GM18873 (cell line): ENCODE results near the gene THOP1.

Source experiments
- ATAC-seq: cut with Tn5 transposase; IDR thresholded peaks from one replicate; pipeline ENCODE4 v1.9.1; 2021; ENCODE audit warnings: mild to moderate bottlenecking, moderate library complexity, moderate number of reproducible peaks; ENCODE audit not compliant: unreplicated experiment, low FRiP score

THOP1 gene

GRCh38 chr19:2785244-2785997 lies at the start of gene THOP1:
Gene THOP1 (plus strand): TSS chr19:2785503. CDS start chr19:2785663, 160 bp downstream.
- ATAC-seq: peak; percentile 45

- ATAC-seq: no peak
Measured at GRCh38 chr19:2736550-2737190, 48.6 kb upstream of the THOP1 start.

- ATAC-seq: peak; percentile 86
Measured at GRCh38 chr19:2739602-2740313, 45.5 kb upstream of the THOP1 start, which contains the start of gene SLC39A3. Gene SLC39A3 (minus strand): TSS chr19:2740017. CDS start chr19:2737257, 2,760 bp downstream.

GRCh38 chr19:2740314-2740656 lies 45.0 kb upstream of the THOP1 start:
- peak; percentile 5 for ATAC-seq

GRCh38 chr19:2743099-2743498 lies 42.2 kb upstream of the THOP1 start:
- ATAC-seq: no peak

GRCh38 chr19:2744113-2744512 lies 41.2 kb upstream of the THOP1 start:
- ATAC-seq: no peak

GRCh38 chr19:2747349-2747748 lies 38.0 kb upstream of the THOP1 start:
- no peak for ATAC-seq

GRCh38 chr19:2750808-2751437 lies 34.4 kb upstream of the THOP1 start:
- no peak for ATAC-seq

- no peak for ATAC-seq
Measured at GRCh38 chr19:2751438-2751830, 33.9 kb upstream of the THOP1 start.

GRCh38 chr19:2754659-2755447 lies 30.4 kb upstream of the THOP1 start:
- ATAC-seq: no peak

- ATAC-seq: no peak
Measured at GRCh38 chr19:2755448-2755705, 29.9 kb upstream of the THOP1 start.

GRCh38 chr19:2755811-2756210 lies 29.5 kb upstream of the THOP1 start:
- no peak for ATAC-seq

- ATAC-seq: no peak
Measured at GRCh38 chr19:2756477-2756876, 28.8 kb upstream of the THOP1 start.

GRCh38 chr19:2756921-2757881 lies 28.1 kb upstream of the THOP1 start:
- no peak for ATAC-seq

GRCh38 chr19:2758601-2759313 lies 26.5 kb upstream of the THOP1 start:
- ATAC-seq: no peak

GRCh38 chr19:2759362-2759761 lies 25.9 kb upstream of the THOP1 start:
- no peak for ATAC-seq

- no peak for ATAC-seq
Measured at GRCh38 chr19:2759965-2760364, 25.3 kb upstream of the THOP1 start.

- no peak for ATAC-seq
Measured at GRCh38 chr19:2761309-2761677, 24.0 kb upstream of the THOP1 start.
